HG03558 (cell line): ENCODE data around the gene TBC1D22A.

ENCODE experiments used
- ATAC-seq: cut with Tn5 transposase; IDR thresholded peaks from one replicate; pipeline ENCODE4 v1.9.1; 2021; ENCODE audit warnings: moderate number of reproducible peaks; ENCODE audit not compliant: unreplicated experiment; ENCODE audit errors: extremely low read depth

The TBC1D22A gene

GRCh38 chr22:47098121-47098520, 335.7 kb downstream of the TBC1D22A start:
- ATAC-seq, result no peak

- no peak for ATAC-seq
These were observed 336.1 kb downstream of the TBC1D22A start for GRCh38 chr22:47098554-47098953.

- ATAC-seq, result no peak
These were observed 337.6 kb downstream of the TBC1D22A start for GRCh38 chr22:47100019-47100418.

- ATAC-seq, result no peak
These were observed 338.3 kb downstream of the TBC1D22A start for GRCh38 chr22:47100646-47101200.

- no peak for ATAC-seq
These were observed 339.0 kb downstream of the TBC1D22A start for GRCh38 chr22:47101321-47101885.

GRCh38 chr22:47102081-47102480, 339.6 kb downstream of the TBC1D22A start:
- no peak for ATAC-seq

- ATAC-seq, result no peak
These were observed 340.2 kb downstream of the TBC1D22A start for GRCh38 chr22:47102648-47103047.

- no peak for ATAC-seq
These were observed 342.6 kb downstream of the TBC1D22A start for GRCh38 chr22:47105085-47105484.

- no peak for ATAC-seq
These were observed 344.4 kb downstream of the TBC1D22A start for GRCh38 chr22:47106806-47107205.

- no peak for ATAC-seq
These were observed 345.0 kb downstream of the TBC1D22A start for GRCh38 chr22:47107431-47107830.

- ATAC-seq, result no peak
These were observed 348.5 kb downstream of the TBC1D22A start for GRCh38 chr22:47110817-47111443.

- ATAC-seq, result no peak
These were observed 349.5 kb downstream of the TBC1D22A start for GRCh38 chr22:47111626-47112581.

- no peak for ATAC-seq
These were observed 350.1 kb downstream of the TBC1D22A start for GRCh38 chr22:47112582-47112965.

GRCh38 chr22:47112994-47113852, 350.8 kb downstream of the TBC1D22A start:
- ATAC-seq, result no peak

GRCh38 chr22:47113853-47114415, 351.5 kb downstream of the TBC1D22A start:
- ATAC-seq, result no peak

- no peak for ATAC-seq
These were observed 352.5 kb downstream of the TBC1D22A start for GRCh38 chr22:47114813-47115517.

GRCh38 chr22:47115518-47115890, 353.1 kb downstream of the TBC1D22A start:
- no peak for ATAC-seq

GRCh38 chr22:47115921-47116320, 353.5 kb downstream of the TBC1D22A start:
- ATAC-seq, result no peak
